Mammary epithelial cell (primary cell): ENCODE data around the gene PDPN.

Experiments
- CTCF ChIP-seq, 2 donors: IDR thresholded peaks in 1 of 2; conservative IDR thresholded peaks in 1 of 2; 2 replicates each; pipeline ENCODE4 v1.5.1; 2011 to 2012; ENCODE audit warnings: inconsistent platforms in 2 of 2, low read length in 2 of 2, mild to moderate bottlenecking in 2 of 2, control low read depth in 1 of 2, low read depth in 1 of 2; ENCODE audit not compliant: insufficient read depth in 1 of 2; ENCODE audit errors: extremely low read depth in 1 of 2
- EZH2 ChIP-seq: IDR thresholded peaks from 2 replicates; pipeline ENCODE4 v1.6.1; 2012; ENCODE audit warnings: low read length, inconsistent platforms, borderline replicate concordance

GRCh38 chr1:13587256-13588030, 3.8 kb downstream of the PDPN start:
- TF ChIP-seq CTCF (conservative IDR thresholded peaks at IDR 0.05 in 1 of 2, IDR thresholded peaks at IDR 0.05 in 1 of 2; ENCODE audit: extremely low read depth in 1 of 2, insufficient read depth in 1 of 2, low read depth in 1 of 2, low read length in 2 of 2) (no peak), EZH2 (no peak)
